ENCODE measurements around the gene DHX38. TPM values are rescaled to one million over a fixed set of nuclear protein-coding genes. Genes with fewer than 3 reads are reported as not detected.
"Not testable (repeated sequence)": the region's sequence is repeated elsewhere in the genome, so short reads cannot be mapped to it uniquely, and the experiment has no call there.

DHX38 gene
- total and polyA plus RNA-seq, 4 experiments from 2014 or later: 16.9 to 120 (median 76.0) TPM

DNA sequence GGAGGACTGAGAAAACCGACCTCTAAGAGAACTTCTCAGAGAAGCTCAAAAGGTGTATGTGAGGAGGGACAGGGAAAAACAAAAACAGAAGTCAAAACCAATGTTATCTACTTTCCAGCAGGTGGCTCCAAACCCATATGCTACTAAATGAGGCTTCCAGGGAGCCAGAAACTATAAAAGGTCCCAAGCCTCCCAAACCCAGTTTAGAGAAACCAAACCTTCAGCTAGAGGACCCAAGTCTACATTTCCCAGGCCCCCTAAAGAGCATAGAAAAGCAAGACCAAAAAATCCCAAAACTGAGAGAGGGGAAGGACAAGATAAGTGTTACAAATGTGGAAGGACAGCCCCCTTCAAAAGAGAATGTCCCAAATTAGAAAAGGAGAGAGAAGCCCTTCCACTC, 26.9 kb upstream of the DHX38 start:
- Histone ChIP-seq H3K27ac (ENCODE audit: low read depth, low read length) (no peak overlapping the region), H3K27me3 (ENCODE audit: insufficient read depth, low read length) (no peaks in the 10 kb centered on the region), H3K36me3 (ENCODE audit: insufficient read depth, low read length) (no peaks in the 10 kb centered on the region), H3K9me3 (ENCODE audit: control insufficient read depth in 1 of 2, low read length in 2 of 2) (no peaks in the 10 kb centered on the region), H3K4me1 (ENCODE audit: insufficient read depth, low read length) (no peaks in the 10 kb centered on the region), H3K4me3 (ENCODE audit: low read length in 2 of 2) (no peak overlapping the region)
- Mint-ChIP-seq H3K4me1 (peaks cover 0 to 2% (median 0%) of the 10 kb centered on the region in 4 donors), H3K4me3 (no peak overlapping the region), H3K9me3 (peaks cover 0 to 2% (median 0%) of the 10 kb centered on the region in 8 donors), H3K36me3 (peaks cover 3 to 17% of the 10 kb centered on the region in 2 donors), H3K27me3 (no peaks in the 10 kb centered on the region), H3K27ac (peak overlapping the region in 1 of 7 donors; percentile 29)
- CTCF ChIA-PET (ENCODE audit: partially characterized antibody): interaction anchor here (0.9 to 1.6 kb wide), 6 partner anchors 9 to 33 kb away, joined by 3 to 9 read pairs (median 4); no protein-coding TSS in a partner anchor
- DNase-seq: peak in 4 of 5 donors; percentile 4 to 24 (median 9)
- POLR2A ChIA-PET (ENCODE audit: partially characterized antibody): no interaction called here
- intact Hi-C loops (cut with micrococcal nuclease): loop anchor here (1.0 kb wide), 1 partner anchor 33 kb away; no protein-coding TSS in a partner anchor

- Histone ChIP-seq H3K36me3 (ENCODE audit: insufficient read depth, low read length) (no peaks in the 10 kb centered on the region), H3K9me3 (ENCODE audit: control insufficient read depth in 1 of 2, low read length in 2 of 2) (no peaks in the 10 kb centered on the region), H3K4me3 (ENCODE audit: low read length in 2 of 2) (no peak overlapping the region), H3K27me3 (ENCODE audit: insufficient read depth, low read length) (no peaks in the 10 kb centered on the region), H3K4me1 (ENCODE audit: insufficient read depth, low read length) (no peaks in the 10 kb centered on the region), H3K27ac (ENCODE audit: low read depth, low read length) (no peak overlapping the region)
- H3K4me1 Mint-ChIP-seq: peaks cover 0 to 2% (median 0%) of the 10 kb centered on the region in 4 donors
- H3K36me3 Mint-ChIP-seq: peaks cover 3 to 9% of the 10 kb centered on the region in 2 donors
- CTCF ChIA-PET (ENCODE audit: partially characterized antibody): no interaction called here
- intact Hi-C loops (cut with micrococcal nuclease): no loop called here
- H3K4me3 Mint-ChIP-seq: no peak overlapping the region
- no peaks in the 10 kb centered on the region for H3K27me3 Mint-ChIP-seq
- H3K27ac Mint-ChIP-seq: no peak overlapping the region
- POLR2A ChIA-PET (ENCODE audit: partially characterized antibody): no interaction called here
- no peak for DNase-seq
- peaks cover 0 to 2% (median 0%) of the 10 kb centered on the region in 8 donors for H3K9me3 Mint-ChIP-seq
These were observed 24.7 kb upstream of the DHX38 start for GRCh38 chr16:72068930-72069329.

DNA sequence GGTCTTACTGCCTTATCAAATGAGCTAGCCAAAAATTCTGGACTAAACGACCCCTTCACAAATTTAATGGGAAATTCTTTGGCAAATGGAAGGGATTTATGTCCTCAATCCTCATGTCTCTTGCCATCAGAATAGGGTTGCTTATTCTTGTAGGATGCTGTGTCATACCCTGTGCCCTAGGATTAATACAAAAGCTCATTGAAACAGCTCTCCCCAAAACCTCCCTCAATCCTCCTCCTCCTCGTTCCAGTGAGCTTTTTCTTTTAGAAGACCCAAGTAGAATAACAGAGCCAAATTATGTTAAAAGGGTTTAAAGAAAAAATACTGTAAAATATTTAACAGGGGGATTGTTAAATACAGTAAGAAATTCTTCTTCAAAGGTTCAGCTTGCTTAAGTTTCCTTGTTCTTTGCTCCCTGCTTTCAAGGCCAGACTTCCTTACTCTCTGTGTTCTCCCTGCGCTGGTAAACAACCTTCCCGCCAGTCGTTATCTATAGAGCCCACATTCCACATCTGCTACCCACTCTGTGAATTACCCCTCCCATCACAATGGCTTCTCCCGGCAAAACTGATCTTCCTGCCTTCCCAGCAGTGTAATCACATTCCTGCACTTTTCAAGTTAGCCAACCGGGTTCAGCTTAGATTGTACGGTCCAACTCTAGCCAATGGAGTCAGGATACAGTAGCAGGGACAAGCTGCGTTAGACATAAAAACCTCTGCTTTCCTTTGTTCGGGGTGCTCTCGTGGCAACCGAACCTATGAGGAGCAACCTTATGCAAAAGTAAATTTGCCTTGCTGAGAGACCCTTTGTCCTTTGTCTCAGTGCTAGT, 20.9 kb upstream of the DHX38 start:
- H3K36me3 Mint-ChIP-seq: peaks cover 0 to 3% of the 10 kb centered on the region in 2 donors
- Histone ChIP-seq H3K4me3 (ENCODE audit: low read length in 2 of 2) (no peak overlapping the region), H3K4me1 (ENCODE audit: insufficient read depth, low read length) (no peaks in the 10 kb centered on the region), H3K36me3 (ENCODE audit: insufficient read depth, low read length) (no peaks in the 10 kb centered on the region), H3K27me3 (ENCODE audit: insufficient read depth, low read length) (no peaks in the 10 kb centered on the region), H3K27ac (ENCODE audit: low read depth, low read length) (no peak overlapping the region), H3K9me3 (ENCODE audit: control insufficient read depth in 1 of 2, low read length in 2 of 2) (no peaks in the 10 kb centered on the region)
- H3K9me3 Mint-ChIP-seq: no peaks in the 10 kb centered on the region
- no peak overlapping the region for H3K27ac Mint-ChIP-seq
- no peaks in the 10 kb centered on the region for H3K27me3 Mint-ChIP-seq
- no peak for DNase-seq
- intact Hi-C loops (cut with micrococcal nuclease): no loop called here
- no peaks in the 10 kb centered on the region for H3K4me1 Mint-ChIP-seq
- ChIA-PET CTCF (ENCODE audit: partially characterized antibody) (interaction anchor here (1.0 to 1.5 kb wide), 2 partner anchors 10 to 11 kb away, joined by 3 read pairs; partner anchors contain the start of gene HPR), POLR2A (ENCODE audit: partially characterized antibody) (no interaction called here)
- H3K4me3 Mint-ChIP-seq: no peak overlapping the region

DNA sequence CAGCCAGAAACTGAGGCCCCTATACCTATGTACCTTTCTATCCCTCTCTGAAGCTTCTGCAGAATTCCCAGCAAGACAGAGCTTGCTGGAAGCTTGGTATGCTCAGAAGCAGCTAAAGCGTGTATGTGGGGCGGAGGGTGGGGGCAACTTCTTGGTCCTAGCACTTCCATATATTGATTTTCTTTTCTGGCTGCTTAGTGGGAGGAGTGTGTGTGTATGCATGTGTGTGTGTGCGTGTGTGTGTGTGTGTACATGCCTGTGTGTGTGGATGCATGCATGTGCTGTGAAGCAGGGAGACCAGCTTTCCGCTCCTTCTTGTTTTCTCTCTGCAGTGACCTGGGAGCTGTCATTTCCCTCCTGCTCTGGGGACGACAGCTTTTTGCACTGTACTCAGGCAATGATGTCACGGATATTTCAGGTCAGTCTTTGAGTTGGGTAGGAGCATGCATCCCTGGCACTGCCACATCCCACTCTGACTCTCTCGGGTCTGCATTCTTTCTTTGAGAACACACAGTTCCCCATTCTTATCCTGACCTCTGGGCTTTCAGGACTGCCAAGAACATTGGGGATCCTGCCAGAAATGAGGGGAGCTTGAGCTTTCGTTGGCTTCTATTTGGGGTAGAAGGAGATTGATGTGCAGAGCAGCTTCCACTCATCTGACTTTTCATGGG, 20.0 kb upstream of the DHX38 start:
- Histone ChIP-seq H3K36me3 (ENCODE audit: insufficient read depth, low read length) (no peaks in the 10 kb centered on the region), H3K9me3 (ENCODE audit: control insufficient read depth in 1 of 2, low read length in 2 of 2) (no peaks in the 10 kb centered on the region), H3K4me3 (ENCODE audit: low read length in 2 of 2) (no peak overlapping the region), H3K27me3 (ENCODE audit: insufficient read depth, low read length) (no peaks in the 10 kb centered on the region), H3K4me1 (ENCODE audit: insufficient read depth, low read length) (no peaks in the 10 kb centered on the region), H3K27ac (ENCODE audit: low read depth, low read length) (no peak overlapping the region)
- intact Hi-C loops (cut with micrococcal nuclease): no loop called here
- no peaks in the 10 kb centered on the region for H3K9me3 Mint-ChIP-seq
- no peaks in the 10 kb centered on the region for H3K27me3 Mint-ChIP-seq
- H3K36me3 Mint-ChIP-seq: peaks cover 0 to 8% of the 10 kb centered on the region in 2 donors
- no peak for DNase-seq
- H3K4me1 Mint-ChIP-seq: no peaks in the 10 kb centered on the region
- no peak overlapping the region for H3K27ac Mint-ChIP-seq
- H3K4me3 Mint-ChIP-seq: no peak overlapping the region
- CTCF ChIA-PET (ENCODE audit: partially characterized antibody): interaction anchor here (1.5 kb wide), 1 partner anchor 10 kb away, joined by 3 read pairs; no protein-coding TSS in a partner anchor
- POLR2A ChIA-PET (ENCODE audit: partially characterized antibody): no interaction called here

DNA sequence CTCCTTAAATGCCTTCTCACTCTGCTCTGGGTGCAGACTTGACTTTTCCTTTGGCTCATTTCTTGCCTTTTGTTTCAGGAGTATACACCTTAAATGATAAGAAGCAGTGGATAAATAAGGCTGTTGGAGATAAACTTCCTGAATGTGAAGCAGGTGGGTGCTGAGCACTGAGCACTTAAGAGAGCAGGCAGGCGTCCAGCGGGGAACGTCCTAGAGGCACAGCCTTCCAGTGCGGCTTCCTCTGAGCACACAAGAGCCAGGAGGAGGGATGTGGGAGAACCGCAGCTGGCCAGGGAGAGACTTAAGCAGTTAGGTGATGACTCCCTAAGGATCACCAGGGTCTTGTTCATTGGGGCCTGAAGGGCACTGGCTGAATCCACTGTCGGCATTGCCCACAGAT, 18.6 kb upstream of the DHX38 start:
- H3K27me3 Mint-ChIP-seq; H3K36me3 ChIP-seq (ENCODE audit: insufficient read depth, low read length); H3K4me1 Mint-ChIP-seq; H3K9me3 ChIP-seq (ENCODE audit: control insufficient read depth in 1 of 2, low read length in 2 of 2); intact Hi-C loops (cut with micrococcal nuclease); H3K4me3 Mint-ChIP-seq; CTCF ChIA-PET (ENCODE audit: partially characterized antibody); H3K9me3 Mint-ChIP-seq; H3K4me1 ChIP-seq (ENCODE audit: insufficient read depth, low read length); DNase-seq; H3K27ac Mint-ChIP-seq; H3K36me3 Mint-ChIP-seq; H3K27me3 ChIP-seq (ENCODE audit: insufficient read depth, low read length); POLR2A ChIA-PET (ENCODE audit: partially characterized antibody); H3K4me3 ChIP-seq (ENCODE audit: low read length in 2 of 2); H3K27ac ChIP-seq (ENCODE audit: low read depth, low read length): not testable (repeated sequence)

- H3K4me1 ChIP-seq (ENCODE audit: insufficient read depth, low read length); H3K4me1 Mint-ChIP-seq; H3K4me3 ChIP-seq (ENCODE audit: low read length in 2 of 2); H3K27ac ChIP-seq (ENCODE audit: low read depth, low read length); H3K27me3 ChIP-seq (ENCODE audit: insufficient read depth, low read length); H3K36me3 ChIP-seq (ENCODE audit: insufficient read depth, low read length); H3K4me3 Mint-ChIP-seq; H3K27me3 Mint-ChIP-seq; intact Hi-C loops (cut with micrococcal nuclease); DNase-seq; H3K9me3 Mint-ChIP-seq; H3K9me3 ChIP-seq (ENCODE audit: control insufficient read depth in 1 of 2, low read length in 2 of 2); H3K27ac Mint-ChIP-seq; POLR2A ChIA-PET (ENCODE audit: partially characterized antibody): not testable (repeated sequence)
- peaks cover 0 to 11% of the 10 kb centered on the region in 2 donors for H3K36me3 Mint-ChIP-seq
- CTCF ChIA-PET (ENCODE audit: partially characterized antibody): interaction anchor here (0.9 to 2.6 kb wide), 2 partner anchors 10 to 16 kb away, joined by 3 to 9 read pairs; partner anchors contain the start of gene TXNL4B
These were observed 16.5 kb upstream of the DHX38 start for GRCh38 chr16:72076991-72077706.

All from CD4-positive, alpha-beta memory T cell (primary cell).